Stimulated activated CD4-positive, alpha-beta T cell treated with anti-CD3 and anti-CD28 coated beads, Interleukin-2, amount 100 ng/mL, for 48 hours (primary cell): ENCODE measurements around the gene RASGRP2.

Source experiments
- DNase-seq, 2 donors: peaks; one replicate each; pipeline ENCODE4 v3.0.0-alpha.2; 2020

Gene RASGRP2

GRCh38 chr11:64743591-64744543 is at the start of gene RASGRP2:
Gene RASGRP2 (minus strand): TSS chr11:64744142. CDS start chr11:64742866, 1,276 bp downstream.
- DNase-seq, result peak; percentile 73 to 81

- no peak for DNase-seq
These were observed 48.5 kb upstream of the RASGRP2 start for GRCh38 chr11:64792482-64792881.

GRCh38 chr11:64791781-64792291 is 47.9 kb upstream of the RASGRP2 start:
- no peak for DNase-seq

GRCh38 chr11:64790205-64791095 is 46.5 kb upstream of the RASGRP2 start:
- no peak for DNase-seq

GRCh38 chr11:64789331-64790204 is 45.6 kb upstream of the RASGRP2 start:
- DNase-seq, result no peak

- DNase-seq, result no peak
These were observed 44.6 kb upstream of the RASGRP2 start for GRCh38 chr11:64788321-64789215.

- peak in 1 of 2 donors; percentile 55 for DNase-seq
These were observed 43.8 kb upstream of the RASGRP2 start for GRCh38 chr11:64787526-64788320.

- DNase-seq, result no peak
These were observed 42.4 kb upstream of the RASGRP2 start for GRCh38 chr11:64786308-64786707.

- DNase-seq, result no peak
These were observed 41.1 kb upstream of the RASGRP2 start for GRCh38 chr11:64784813-64785581.

GRCh38 chr11:64778473-64779298 is 34.7 kb upstream of the RASGRP2 start, which contains the start of gene SF1:
Gene SF1 (minus strand): TSS chr11:64778542. CDS start chr11:64778392, 150 bp downstream.
- DNase-seq, result peak; percentile 95 to 97

GRCh38 chr11:64778223-64778472 is 34.2 kb upstream of the RASGRP2 start:
- DNase-seq, result no peak

GRCh38 chr11:64777449-64778222 is 33.7 kb upstream of the RASGRP2 start:
- peak; percentile 70 to 79 for DNase-seq

GRCh38 chr11:64776875-64777274 is 32.9 kb upstream of the RASGRP2 start:
- DNase-seq, result no peak

- DNase-seq, result no peak
These were observed 32.5 kb upstream of the RASGRP2 start for GRCh38 chr11:64776425-64776824.

- DNase-seq, result no peak
These were observed 30.2 kb upstream of the RASGRP2 start for GRCh38 chr11:64774144-64774543.

GRCh38 chr11:64772303-64773018 is 28.5 kb upstream of the RASGRP2 start:
- no peak for DNase-seq

GRCh38 chr11:64771861-64772260 is 27.9 kb upstream of the RASGRP2 start:
- DNase-seq, result no peak
